ENCODE measurements around the gene CIRBP. TPM values are rescaled to one million over a fixed set of nuclear protein-coding genes. Genes with fewer than 3 reads are reported as not detected.
A peak's percentile ranks its signal among the peaks of the same experiment; 100 is the strongest.

Gene CIRBP
- total and polyA plus RNA-seq, 2 of the 13 experiments (the other 11 are each of a cell fraction or from before 2014, with no cell fraction given): 133 to 140 TPM

DNA sequence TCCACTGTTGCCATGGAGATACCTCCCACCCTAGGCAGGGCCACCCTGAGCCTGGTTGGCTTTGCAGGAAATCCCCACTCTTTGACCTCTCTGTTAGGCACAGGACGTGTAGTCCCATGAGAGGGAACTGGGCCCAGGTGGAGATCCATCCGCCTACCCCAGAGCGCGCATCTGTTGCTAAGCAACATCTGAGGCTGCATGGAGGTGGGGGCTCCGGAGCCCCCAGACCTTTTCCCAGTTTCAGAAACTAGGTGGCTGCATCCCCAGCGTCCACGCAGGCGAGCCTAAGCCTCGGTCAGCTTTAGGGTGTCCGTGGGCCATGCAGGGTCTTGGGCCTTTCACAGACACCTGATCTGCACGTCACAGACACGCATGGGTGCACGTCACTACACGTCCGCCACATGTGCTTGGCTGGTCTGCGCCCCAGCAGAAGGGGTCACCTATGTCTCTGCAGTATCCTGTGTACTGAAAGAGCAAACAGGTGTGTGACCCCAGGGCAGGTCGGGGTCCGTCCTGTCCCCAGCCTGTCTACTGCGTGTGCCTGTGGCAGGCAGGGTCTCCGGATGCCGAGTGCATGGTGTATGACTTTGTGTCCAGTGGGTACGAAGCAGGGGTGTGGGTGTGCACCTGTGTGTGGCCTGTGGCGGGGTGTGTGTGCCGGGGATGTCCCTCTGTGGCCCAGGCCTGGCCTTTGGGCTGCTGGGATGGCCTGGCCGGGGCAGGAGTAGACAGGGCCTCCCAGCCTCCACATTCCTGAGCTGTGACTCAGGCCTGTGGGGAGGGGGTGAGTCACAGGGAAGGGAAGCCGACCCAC is 4.1 kb upstream of the CIRBP start:
- WGBS (ENCODE audit: low lambda C conversion rate): 27% methylated on average over 15 of the region's 26 CpGs
- TF ChIP-seq, protein P1, sequence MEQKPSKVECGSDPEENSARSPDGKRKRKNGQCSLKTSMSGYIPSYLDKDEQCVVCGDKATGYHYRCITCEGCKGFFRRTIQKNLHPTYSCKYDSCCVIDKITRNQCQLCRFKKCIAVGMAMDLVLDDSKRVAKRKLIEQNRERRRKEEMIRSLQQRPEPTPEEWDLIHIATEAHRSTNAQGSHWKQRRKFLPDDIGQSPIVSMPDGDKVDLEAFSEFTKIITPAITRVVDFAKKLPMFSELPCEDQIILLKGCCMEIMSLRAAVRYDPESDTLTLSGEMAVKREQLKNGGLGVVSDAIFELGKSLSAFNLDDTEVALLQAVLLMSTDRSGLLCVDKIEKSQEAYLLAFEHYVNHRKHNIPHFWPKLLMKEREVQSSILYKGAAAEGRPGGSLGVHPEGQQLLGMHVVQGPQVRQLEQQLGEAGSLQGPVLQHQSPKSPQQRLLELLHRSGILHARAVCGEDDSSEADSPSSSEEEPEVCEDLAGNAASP (CRISPR knock-in tag; IDR thresholded peaks at IDR 0.05; ENCODE audit: borderline replicate concordance): peak; percentile 90
- TF ChIP-seq ZNF317 (CRISPR knock-in tag; IDR thresholded peaks at IDR 0.05): no peak
- TF ChIP-seq, protein P2, sequence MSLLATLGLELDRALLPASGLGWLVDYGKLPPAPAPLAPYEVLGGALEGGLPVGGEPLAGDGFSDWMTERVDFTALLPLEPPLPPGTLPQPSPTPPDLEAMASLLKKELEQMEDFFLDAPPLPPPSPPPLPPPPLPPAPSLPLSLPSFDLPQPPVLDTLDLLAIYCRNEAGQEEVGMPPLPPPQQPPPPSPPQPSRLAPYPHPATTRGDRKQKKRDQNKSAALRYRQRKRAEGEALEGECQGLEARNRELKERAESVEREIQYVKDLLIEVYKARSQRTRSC (CRISPR knock-in tag; IDR thresholded peaks at IDR 0.05; ENCODE audit: low read depth): no peak
- TF ChIP-seq, protein P3, sequence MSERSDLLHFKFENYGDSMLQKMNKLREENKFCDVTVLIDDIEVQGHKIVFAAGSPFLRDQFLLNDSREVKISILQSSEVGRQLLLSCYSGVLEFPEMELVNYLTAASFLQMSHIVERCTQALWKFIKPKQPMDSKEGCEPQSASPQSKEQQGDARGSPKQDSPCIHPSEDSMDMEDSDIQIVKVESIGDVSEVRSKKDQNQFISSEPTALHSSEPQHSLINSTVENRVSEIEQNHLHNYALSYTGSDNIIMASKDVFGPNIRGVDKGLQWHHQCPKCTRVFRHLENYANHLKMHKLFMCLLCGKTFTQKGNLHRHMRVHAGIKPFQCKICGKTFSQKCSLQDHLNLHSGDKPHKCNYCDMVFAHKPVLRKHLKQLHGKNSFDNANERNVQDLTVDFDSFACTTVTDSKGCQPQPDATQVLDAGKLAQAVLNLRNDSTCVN (CRISPR knock-in tag; IDR thresholded peaks at IDR 0.05; ENCODE audit: borderline replicate concordance): no peak; the same call in 1 of the 2 replicates
- no peak for TF ChIP-seq ZNF577 (CRISPR knock-in tag; IDR thresholded peaks at IDR 0.05; ENCODE audit: borderline replicate concordance, low read depth)
- TF ChIP-seq, protein P4, sequence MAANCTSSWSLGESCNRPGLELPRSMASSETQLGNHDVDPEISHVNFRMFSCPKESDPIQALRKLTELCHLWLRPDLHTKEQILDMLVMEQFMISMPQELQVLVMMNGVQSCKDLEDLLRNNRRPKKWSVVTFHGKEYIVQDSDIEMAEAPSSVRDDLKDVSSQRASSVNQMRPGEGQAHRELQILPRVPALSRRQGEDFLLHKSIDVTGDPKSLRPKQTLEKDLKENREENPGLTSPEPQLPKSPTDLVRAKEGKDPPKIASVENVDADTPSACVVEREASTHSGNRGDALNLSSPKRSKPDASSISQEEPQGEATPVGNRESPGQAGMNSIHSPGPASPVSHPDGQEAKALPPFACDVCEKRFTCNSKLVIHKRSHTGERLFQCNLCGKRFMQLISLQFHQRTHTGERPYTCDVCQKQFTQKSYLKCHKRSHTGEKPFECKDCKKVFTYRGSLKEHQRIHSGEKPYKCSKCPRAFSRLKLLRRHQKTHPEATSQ (CRISPR knock-in tag; IDR thresholded peaks at IDR 0.05; ENCODE audit: borderline replicate concordance): no peak
- peak; percentile 42; the same call in 1 of the 2 replicates for TF ChIP-seq FOXK1 (CRISPR knock-in tag; IDR thresholded peaks at IDR 0.05; ENCODE audit: borderline replicate concordance, low read depth)
- TF ChIP-seq ATF1 (CRISPR knock-in tag; IDR thresholded peaks at IDR 0.05): no peak
- TF ChIP-seq, protein P5, sequence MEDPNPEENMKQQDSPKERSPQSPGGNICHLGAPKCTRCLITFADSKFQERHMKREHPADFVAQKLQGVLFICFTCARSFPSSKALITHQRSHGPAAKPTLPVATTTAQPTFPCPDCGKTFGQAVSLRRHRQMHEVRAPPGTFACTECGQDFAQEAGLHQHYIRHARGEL (CRISPR knock-in tag; IDR thresholded peaks at IDR 0.05): no peak
- no peak for TF ChIP-seq HNRNPK (IDR thresholded peaks at IDR 0.05; ENCODE audit: low read depth, low read length, poor library complexity, severe bottlenecking)
- TF ChIP-seq, protein P6, sequence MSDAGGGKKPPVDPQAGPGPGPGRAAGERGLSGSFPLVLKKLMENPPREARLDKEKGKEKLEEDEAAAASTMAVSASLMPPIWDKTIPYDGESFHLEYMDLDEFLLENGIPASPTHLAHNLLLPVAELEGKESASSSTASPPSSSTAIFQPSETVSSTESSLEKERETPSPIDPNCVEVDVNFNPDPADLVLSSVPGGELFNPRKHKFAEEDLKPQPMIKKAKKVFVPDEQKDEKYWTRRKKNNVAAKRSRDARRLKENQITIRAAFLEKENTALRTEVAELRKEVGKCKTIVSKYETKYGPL (CRISPR knock-in tag; IDR thresholded peaks at IDR 0.05): no peak
- TF ChIP-seq HES4 (CRISPR knock-in tag; IDR thresholded peaks at IDR 0.05; ENCODE audit: borderline replicate concordance): no peak
- TF ChIP-seq ZNF678 (CRISPR knock-in tag; IDR thresholded peaks at IDR 0.05): no peak
- TF ChIP-seq ZNF530 (CRISPR knock-in tag; IDR thresholded peaks at IDR 0.05; ENCODE audit: low read depth): no peak
- no peak for TF ChIP-seq REL (CRISPR knock-in tag; conservative IDR thresholded peaks at IDR 0.05)
- no peak for TF ChIP-seq HNRNPH1 (optimal IDR thresholded peaks at IDR 0.05; ENCODE audit: low read depth, low read length)

More for the DNA sequence above, 4.1 kb upstream of the CIRBP start:
- Histone ChIP-seq H3K27ac (ENCODE audit: extremely low read length, insufficient read depth, low read length) (peak overlapping the region; percentile 82), H3K9me3 (ENCODE audit: low read length) (no peaks in the 10 kb centered on the region), H3K4me2 (ENCODE audit: low read depth, low read length) (peak overlapping the region; percentile 89), H3K36me3 (replicated peaks in 1 of 2; ENCODE audit: control insufficient read depth in 1 of 2, insufficient read depth in 2 of 2, low read length in 2 of 2) (no peaks in the 10 kb centered on the region), H4K20me1 (ENCODE audit: insufficient read depth, low read length) (peaks cover 5% of the 10 kb centered on the region; the same call in 1 of the 2 replicates), H3K9ac (ENCODE audit: insufficient read depth, low read depth, low read length) (peak overlapping the region; percentile 56), H3K4me1 (ENCODE audit: insufficient read depth, low read length) (peaks cover 67% of the 10 kb centered on the region), H2AFZ (ENCODE audit: low read length) (no peak overlapping the region), H3K27me3 (ENCODE audit: control insufficient read depth in 1 of 2, insufficient read depth in 2 of 2, low read length in 2 of 2) (no peaks in the 10 kb centered on the region), H3K4me3 (replicated peaks in 1 of 3; ENCODE audit: insufficient read depth in 1 of 3, low read depth in 2 of 3, low read length in 3 of 3) (peak overlapping the region; percentile 9 to 90 (median 9); a peak in 4 of 6 replicates), H3K79me2 (ENCODE audit: insufficient read depth, low read length) (peaks cover 11% of the 10 kb centered on the region)
- CTCF ChIA-PET (ENCODE audit: low intra/inter-chr PET ratio, low total read pairs): interaction anchor here (3.8 kb wide), 1 partner anchor 21 kb away, joined by 60 read pairs; no protein-coding TSS in a partner anchor
- intact Hi-C loops (cut with micrococcal nuclease; ENCODE audit: unreplicated experiment) (no loop called here), in situ Hi-C loops (cut with HindIII; ENCODE audit: extremely low pct_ligation_motif_present, low pct_unique_long_range_greater_than_20kb) (no loop called here)
- POLR2A ChIA-PET: interaction anchor here (0.6 to 12.8 kb wide), 5 partner anchors 9 to 237 kb away, joined by 3 to 668 read pairs (median 24); partner anchors contain the start of genes ATP5F1D, FAM174C and MIDN
- peak; percentile 60 for FAIRE-seq
- no TSS peak for BruUV-seq (replicated peaks)
- peak; percentile 84 for DNase-seq (ENCODE audit: low spot score)
- peak; percentile 32 for ATAC-seq

Data from HepG2 (cell line).